Breast epithelium (tissue), 4 donors: ENCODE measurements around the gene MMS19. TPM values are rescaled to one million over a fixed set of nuclear protein-coding genes. Genes with fewer than 3 reads are reported as not detected.

Experiments used
- DNase-seq, 2 donors: peaks; one replicate each; pipeline ENCODE4 v3.0.0-alpha.2; 2019; ENCODE audit warnings: low spot score in 2 of 2
- H3K27ac ChIP-seq, 2 donors: fragments of 200-600 bp; sonication (generic) in 1 of 2; one replicate each; pipeline ENCODE4 v1.5.1; 2016 to 2019; ENCODE audit warnings: mild to moderate bottlenecking in 1 of 2
- H3K27me3 ChIP-seq, 2 donors: fragments of 200-600 bp; sonication (generic) in 1 of 2; one replicate each; pipeline versions ENCODE4 v1.5.1 to v1.6.0; 2017 to 2019; ENCODE audit warnings: control low read depth in 1 of 2, mild to moderate bottlenecking in 1 of 2
- H3K36me3 ChIP-seq: fragments of 200-600 bp; one replicate; pipeline ENCODE4 v1.5.1; 2019
- H3K4me1 ChIP-seq, 2 donors: fragments of 200-600 bp; sonication (generic); one replicate each; pipeline ENCODE4 v1.5.1; 2016 to 2019; ENCODE audit warnings: control low read depth in 1 of 2
- H3K4me3 ChIP-seq, 3 donors: fragments of 200-600 bp; sonication (generic); 1 replicate in 2 of 3; 2 replicates in 1 of 3; pipeline ENCODE4 v1.5.1; 2016 to 2019; ENCODE audit warnings: mild to moderate bottlenecking in 3 of 3, moderate library complexity in 2 of 3
- H3K9me3 ChIP-seq, 2 donors: fragments of 200-600 bp; sonication (generic) in 1 of 2; one replicate each; pipeline ENCODE4 v1.5.1; 2016 to 2019; ENCODE audit warnings: control low read depth in 1 of 2
- POLR2A ChIP-seq: fragments of 450-650 bp; IDR thresholded peaks from one replicate; pipeline ENCODE4 v1.6.1; 2016; ENCODE audit warnings: antibody characterized with exemption, mild to moderate bottlenecking, moderate library complexity
- POLR2AphosphoS5 ChIP-seq, 3 donors: sonication (generic); formaldehyde crosslinking; IDR thresholded peaks; one replicate each; pipeline ENCODE4 v1.6.1; 2017; ENCODE audit warnings: antibody characterized with exemption in 3 of 3
- intact Hi-C: fragments of 100-400 bp; cut with DNase I; formaldehyde crosslinking; loops from one replicate; pipeline ENCODE4 v1.15.1; 2023; ENCODE audit warnings: low total_unique reads
- total RNA-seq, 3 donors: library from RNA; depleted of rRNA; stranded (reverse); fragments of >200 nt; gene quantifications; one replicate each; pipeline ENCODE4 v1.1.0, GENCODE V29; 2016
- TF ChIP-seq, protein P1 (sequence below), 3 donors: fragments of 450-650 bp; IDR thresholded peaks; one replicate each; pipeline ENCODE4 v1.5.1; 2016 to 2017; ENCODE audit warnings: antibody characterized with exemption in 3 of 3, mild to moderate bottlenecking in 3 of 3, moderate library complexity in 3 of 3

The MMS19 gene
- total RNA-seq, 3 donors from 2014 or later: 73.0 to 109 (median 78.7) TPM

DNA sequence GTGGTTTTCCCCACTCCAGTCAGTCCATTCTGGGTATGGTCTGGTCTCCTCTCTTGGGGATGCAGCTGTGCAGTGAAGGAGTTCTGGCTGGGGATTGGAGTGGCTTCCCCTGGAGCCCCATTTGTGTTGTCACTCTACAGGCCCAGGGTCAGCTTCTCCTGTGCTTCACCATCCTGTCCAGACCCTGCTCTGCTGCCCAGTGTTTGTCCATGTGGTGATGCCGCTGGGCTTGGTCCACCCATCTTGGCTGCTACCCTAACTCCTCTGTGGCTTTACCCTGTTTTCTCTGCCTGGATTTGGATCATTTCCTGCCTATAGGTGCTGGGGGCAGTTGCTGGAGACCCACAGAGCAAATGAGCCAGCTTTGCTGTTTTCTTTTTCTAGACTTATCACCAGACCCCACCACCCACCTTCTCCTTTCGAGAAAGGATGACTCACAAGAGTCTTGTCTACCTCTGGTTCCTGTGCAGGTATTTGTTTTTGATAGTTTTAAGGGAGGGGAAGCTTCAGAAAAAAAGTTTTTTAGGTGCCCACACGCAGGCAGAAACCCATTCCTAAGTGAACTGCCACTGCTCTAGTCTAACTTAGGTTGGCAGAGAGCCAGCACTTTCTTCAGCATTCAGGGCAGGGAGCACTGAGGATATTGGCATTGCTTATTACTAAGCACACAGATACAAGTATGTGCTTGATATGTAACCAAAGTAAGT is 43.7 kb downstream of the MMS19 start:
- H3K36me3 ChIP-seq: no peaks in the 10 kb centered on the region
- TF ChIP-seq POLR2A (no peak), POLR2AphosphoS5 (IDR thresholded peaks at IDR 0.05) (no peak)
- TF ChIP-seq, protein P1, sequence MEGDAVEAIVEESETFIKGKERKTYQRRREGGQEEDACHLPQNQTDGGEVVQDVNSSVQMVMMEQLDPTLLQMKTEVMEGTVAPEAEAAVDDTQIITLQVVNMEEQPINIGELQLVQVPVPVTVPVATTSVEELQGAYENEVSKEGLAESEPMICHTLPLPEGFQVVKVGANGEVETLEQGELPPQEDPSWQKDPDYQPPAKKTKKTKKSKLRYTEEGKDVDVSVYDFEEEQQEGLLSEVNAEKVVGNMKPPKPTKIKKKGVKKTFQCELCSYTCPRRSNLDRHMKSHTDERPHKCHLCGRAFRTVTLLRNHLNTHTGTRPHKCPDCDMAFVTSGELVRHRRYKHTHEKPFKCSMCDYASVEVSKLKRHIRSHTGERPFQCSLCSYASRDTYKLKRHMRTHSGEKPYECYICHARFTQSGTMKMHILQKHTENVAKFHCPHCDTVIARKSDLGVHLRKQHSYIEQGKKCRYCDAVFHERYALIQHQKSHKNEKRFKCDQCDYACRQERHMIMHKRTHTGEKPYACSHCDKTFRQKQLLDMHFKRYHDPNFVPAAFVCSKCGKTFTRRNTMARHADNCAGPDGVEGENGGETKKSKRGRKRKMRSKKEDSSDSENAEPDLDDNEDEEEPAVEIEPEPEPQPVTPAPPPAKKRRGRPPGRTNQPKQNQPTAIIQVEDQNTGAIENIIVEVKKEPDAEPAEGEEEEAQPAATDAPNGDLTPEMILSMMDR (IDR thresholded peaks at IDR 0.05): no peak
- intact Hi-C loops: no loop called here
- no peaks in the 10 kb centered on the region for H3K27me3 ChIP-seq
- no peaks in the 10 kb centered on the region for H3K4me1 ChIP-seq
- peak overlapping the region; percentile 26 to 64 for H3K27ac ChIP-seq
- DNase-seq: no peak
- no peaks in the 10 kb centered on the region for H3K9me3 ChIP-seq
- H3K4me3 ChIP-seq: no peak overlapping the region

DNA sequence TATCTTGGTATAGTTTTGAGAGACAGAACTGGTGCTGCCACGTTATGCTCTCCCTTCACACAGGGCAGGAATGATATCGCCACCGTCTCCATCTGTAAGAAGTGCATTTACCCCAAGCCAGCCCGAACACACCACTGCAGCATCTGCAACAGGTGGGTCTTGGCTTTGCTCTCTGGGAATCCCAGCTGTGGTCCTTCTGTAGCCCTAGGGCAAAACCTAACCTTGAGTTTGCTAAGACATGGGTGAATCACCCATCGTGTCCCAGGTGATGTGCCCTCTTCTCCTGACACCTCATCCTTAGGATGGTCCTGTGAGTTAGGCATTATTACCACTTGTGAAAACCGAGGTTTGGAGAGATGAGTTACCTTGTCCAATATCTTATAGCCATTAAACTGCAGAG is 45.9 kb downstream of the MMS19 start:
- Histone ChIP-seq H3K36me3 (no peaks in the 10 kb centered on the region), H3K9me3 (no peaks in the 10 kb centered on the region), H3K4me3 (no peak overlapping the region), H3K27me3 (no peaks in the 10 kb centered on the region), H3K4me1 (peaks cover 1 to 4% of the 10 kb centered on the region in 2 donors), H3K27ac (peak overlapping the region in 1 of 2 donors; percentile 10)
- DNase-seq: no peak
- intact Hi-C loops: no loop called here
- TF ChIP-seq POLR2AphosphoS5 (IDR thresholded peaks at IDR 0.05) (no peak), POLR2A (no peak)
- TF ChIP-seq, protein P1 (IDR thresholded peaks at IDR 0.05): no peak

DNA sequence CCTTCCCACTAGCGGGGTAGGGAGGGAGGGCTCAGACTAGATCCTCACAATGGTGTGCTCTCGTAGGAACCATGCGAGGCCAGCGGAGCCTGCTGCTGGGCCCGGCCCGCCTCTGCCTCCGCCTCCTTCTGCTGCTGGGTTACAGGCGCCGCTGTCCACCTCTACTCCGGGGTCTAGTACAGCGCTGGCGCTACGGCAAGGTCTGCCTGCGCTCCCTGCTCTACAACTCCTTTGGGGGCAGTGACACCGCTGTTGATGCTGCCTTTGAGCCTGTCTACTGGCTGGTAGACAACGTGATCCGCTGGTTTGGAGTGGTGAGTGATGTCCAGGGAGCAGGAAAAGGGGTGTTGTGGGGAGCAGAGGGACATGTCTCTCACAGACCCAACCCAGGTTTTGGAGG is 46.6 kb downstream of the MMS19 start:
- Histone ChIP-seq H3K4me1 (peaks cover 4 to 11% of the 10 kb centered on the region in 2 donors), H3K4me3 (no peak overlapping the region), H3K27me3 (no peaks in the 10 kb centered on the region), H3K9me3 (no peaks in the 10 kb centered on the region), H3K27ac (peak overlapping the region; percentile 18 to 30), H3K36me3 (no peaks in the 10 kb centered on the region)
- TF ChIP-seq POLR2AphosphoS5 (IDR thresholded peaks at IDR 0.05) (no peak), POLR2A (no peak)
- TF ChIP-seq, protein P1 (IDR thresholded peaks at IDR 0.05): no peak
- no peak for DNase-seq
- intact Hi-C loops: no loop called here

- H3K36me3 ChIP-seq: no peaks in the 10 kb centered on the region
- H3K27ac ChIP-seq: peak overlapping the region; percentile 18 to 30
- intact Hi-C loops: no loop called here
- H3K27me3 ChIP-seq: no peaks in the 10 kb centered on the region
- peaks cover 4 to 12% of the 10 kb centered on the region in 2 donors for H3K4me1 ChIP-seq
- TF ChIP-seq POLR2A (no peak), POLR2AphosphoS5 (IDR thresholded peaks at IDR 0.05) (no peak)
- TF ChIP-seq, protein P1 (IDR thresholded peaks at IDR 0.05): no peak
- no peaks in the 10 kb centered on the region for H3K9me3 ChIP-seq
- no peak for DNase-seq
- H3K4me3 ChIP-seq: no peak overlapping the region
Measured at GRCh38 chr10:97450828-97451227, 47.4 kb downstream of the MMS19 start.

DNA sequence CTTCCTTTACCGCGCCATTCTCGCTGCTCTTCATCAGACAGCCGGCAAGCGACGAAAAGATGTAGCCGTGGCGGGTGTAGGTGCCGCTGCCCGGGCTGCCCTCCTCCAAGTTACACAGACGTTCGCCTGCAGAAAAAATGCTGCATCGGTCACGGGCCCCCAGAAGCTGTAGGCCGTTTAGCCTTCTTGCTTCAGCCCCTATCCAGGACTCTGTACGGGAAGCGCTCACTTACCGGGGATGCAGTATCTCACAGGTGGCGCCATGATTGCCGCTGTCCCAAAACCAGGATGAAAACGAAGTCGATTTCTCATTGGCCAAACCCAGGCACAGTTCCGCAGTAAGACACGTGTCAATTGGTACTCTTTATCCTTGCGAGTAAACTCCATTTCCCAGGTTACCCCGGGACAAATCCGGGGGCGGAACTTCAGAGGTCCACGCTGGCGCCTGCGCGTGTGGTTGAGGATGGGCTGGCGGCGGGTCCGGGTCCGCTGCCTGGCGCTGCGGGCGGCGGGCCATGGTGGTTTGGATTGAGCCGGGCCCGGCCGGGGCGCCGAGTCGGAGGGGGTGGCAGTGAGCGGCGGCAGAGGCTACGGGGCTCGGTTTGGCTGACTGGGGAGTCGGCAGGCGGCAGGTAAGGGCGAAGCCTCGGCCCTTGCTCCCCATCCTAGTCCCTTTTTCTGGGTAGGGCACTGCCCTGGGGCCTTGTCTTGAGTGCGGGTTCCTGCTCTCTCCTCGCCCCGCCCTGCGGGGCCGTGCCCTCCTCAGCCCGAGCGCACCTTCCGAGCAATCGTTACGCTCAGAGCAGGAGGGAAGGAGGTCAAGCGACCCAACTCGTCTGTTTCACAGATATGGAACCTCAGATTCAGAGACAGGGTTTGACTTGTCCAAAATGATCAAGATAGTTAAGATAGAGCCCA is 52.2 kb downstream of the MMS19 start, which contains the start of the genes EXOSC1 and ZDHHC16:
TSS of gene EXOSC1 (minus strand) at position 285 of the 918 bp plus-strand sequence. CDS start at position 264, 21 bp downstream.
TSS of gene ZDHHC16 (plus strand) at position 454 of the 918 bp plus-strand sequence. CDS start 5,501 bp downstream, outside the sequence.
- peak within 1 kb of the TSS; percentile 85 to 93 (median 92) for H3K4me3 ChIP-seq
- H3K27me3 ChIP-seq: no peaks in the 10 kb centered on the region
- TF ChIP-seq POLR2A: no peak
- TF ChIP-seq POLR2AphosphoS5 (IDR thresholded peaks at IDR 0.05): peak in 1 of 3 donors; percentile 56
- TF ChIP-seq, protein P1 (IDR thresholded peaks at IDR 0.05): no peak
- peak within 1 kb of the TSS; percentile 71 to 80 for H3K27ac ChIP-seq
- H3K9me3 ChIP-seq: no peaks in the 10 kb centered on the region
- H3K36me3 ChIP-seq: no peaks in the 10 kb centered on the region
- intact Hi-C loops: no loop called here
- peak; percentile 83 to 93 for DNase-seq
- H3K4me1 ChIP-seq: peaks cover 4 to 20% of the 10 kb centered on the region in 2 donors
